PC-3 (cell line): ENCODE results near the gene PCBP3.

Experiments
- CTCF ChIP-seq: fragments of 300-600 bp; sonication (generic); conservative IDR thresholded peaks from 2 replicates; pipeline ENCODE4 v1.5.1; 2017; ENCODE audit warnings: antibody characterized with exemption, low read depth, mild to moderate bottlenecking, low read length
- EZH2phosphoT487 ChIP-seq: fragments of 300-600 bp; sonication (generic); IDR thresholded peaks from 2 replicates; pipeline ENCODE4 v1.6.1; 2018; ENCODE audit warnings: mild to moderate bottlenecking, antibody characterized with exemption, low read length, borderline replicate concordance

- TF ChIP-seq EZH2phosphoT487 (no peak), CTCF (no peak)
Observed at GRCh38 chr21:45803618-45804340, 160.3 kb downstream of the PCBP3 start.
